Calu3 (cell line): ENCODE results near the gene MAGEB16. TPM values are rescaled to one million over a fixed set of nuclear protein-coding genes. Genes with fewer than 3 reads are reported as not detected.
A peak's percentile ranks its signal among the peaks of the same experiment; 100 is the strongest.

Experiments
- Bru-seq: library from RNA; stranded (reverse); fragments of 400-500 nt; gene quantifications from one replicate; lab custom pipeline; 2021; lab: Mats Ljungman, UMichigan
- BruChase-seq, 2 experiments: library from RNA; stranded (reverse); fragments of 400-500 nt; gene quantifications; one replicate each; lab custom pipeline; 2021; lab: Mats Ljungman, UMichigan
- BruUV-seq: library from RNA; stranded (reverse); fragments of 400-500 nt; replicated peaks from 2 replicates; lab custom pipeline; 2021; lab: Mats Ljungman, UMichigan
- CTCF ChIA-PET: fragments of 300-600 bp; sonication (Branson Sonifier 250); formaldehyde crosslinking; loops from one replicate; lab custom pipeline; 2022; ENCODE audit warnings: antibody characterized with exemption; lab: Charles Lee
- DNase-seq: peaks from one replicate; pipeline ENCODE4 v3.0.0; 2022
- H3K27ac Mint-ChIP-seq: one replicate; pipeline ENCODE4 v1.8.0; 2022; ENCODE audit warnings: mixed read lengths; ENCODE audit not compliant: unreplicated experiment
- H3K27me3 Mint-ChIP-seq: one replicate; pipeline ENCODE4 v1.8.0; 2022; ENCODE audit warnings: mixed read lengths; ENCODE audit not compliant: unreplicated experiment
- H3K36me3 Mint-ChIP-seq: one replicate; pipeline ENCODE4 v1.8.0; 2022; ENCODE audit warnings: mild to moderate bottlenecking, moderate library complexity, mixed read lengths; ENCODE audit not compliant: insufficient read depth, unreplicated experiment
- H3K4me1 Mint-ChIP-seq: one replicate; pipeline ENCODE4 v1.8.0; 2022; ENCODE audit warnings: mild to moderate bottlenecking, low read depth, mixed read lengths; ENCODE audit not compliant: unreplicated experiment
- H3K4me3 Mint-ChIP-seq: one replicate; pipeline ENCODE4 v1.8.0; 2022; ENCODE audit warnings: mild to moderate bottlenecking, low read depth, moderate library complexity, mixed read lengths; ENCODE audit not compliant: unreplicated experiment
- H3K9me3 Mint-ChIP-seq: one replicate; pipeline ENCODE4 v1.8.0; 2022; ENCODE audit warnings: low read depth, mixed read lengths; ENCODE audit not compliant: unreplicated experiment
- CTCF ChIP-seq: fragments of 200-600 bp; IDR thresholded peaks from one replicate; pipeline ENCODE4 v1.8.0; 2022; ENCODE audit warnings: antibody characterized with exemption; ENCODE audit not compliant: unreplicated experiment
- intact Hi-C: fragments of 100-400 bp; cut with micrococcal nuclease; formaldehyde crosslinking; loops from one replicate; pipeline ENCODE4 v1.10.0; 2022; ENCODE audit not compliant: unreplicated experiment
- long read RNA-seq: library from polyadenylated mRNA; stranded (forward); transcript quantifications from one replicate; pipeline ENCODE4 v2.0.0, GENCODE V29; 2022
- total RNA-seq: library from RNA; stranded (reverse); gene quantifications from 2 replicates; pipeline ENCODE4 v1.2.3, GENCODE V29; 2022

Gene MAGEB16
- total RNA-seq (not detected in 2 replicates), Bru-seq, nascent RNA (not detected), BruChase-seq, experiment 1, labeled RNA remaining after a 6-hour chase (not detected), BruChase-seq, experiment 2, labeled RNA remaining after a 2-hour chase (not detected)
- long read RNA-seq: 0 reads

GRCh38 chrX:35798042-35798441 lies at the start of gene MAGEB16:
TSS of gene MAGEB16 (plus strand) at chrX:35798342. CDS start at chrX:35802197, 3,855 bp downstream.
- CTCF ChIA-PET: no interaction called here
- Mint-ChIP-seq H3K36me3 (peaks cover 5% of the 10 kb centered on the region), H3K4me1 (no peaks in the 10 kb centered on the region), H3K9me3 (no peaks in the 10 kb centered on the region), H3K4me3 (no peak within 1 kb of the TSS), H3K27me3 (no peaks in the 10 kb centered on the region), H3K27ac (no peak within 1 kb of the TSS)
- DNase-seq: no peak
- no peak for TF ChIP-seq CTCF
- BruUV-seq: no TSS peak
- intact Hi-C loops: no loop called here

DNA sequence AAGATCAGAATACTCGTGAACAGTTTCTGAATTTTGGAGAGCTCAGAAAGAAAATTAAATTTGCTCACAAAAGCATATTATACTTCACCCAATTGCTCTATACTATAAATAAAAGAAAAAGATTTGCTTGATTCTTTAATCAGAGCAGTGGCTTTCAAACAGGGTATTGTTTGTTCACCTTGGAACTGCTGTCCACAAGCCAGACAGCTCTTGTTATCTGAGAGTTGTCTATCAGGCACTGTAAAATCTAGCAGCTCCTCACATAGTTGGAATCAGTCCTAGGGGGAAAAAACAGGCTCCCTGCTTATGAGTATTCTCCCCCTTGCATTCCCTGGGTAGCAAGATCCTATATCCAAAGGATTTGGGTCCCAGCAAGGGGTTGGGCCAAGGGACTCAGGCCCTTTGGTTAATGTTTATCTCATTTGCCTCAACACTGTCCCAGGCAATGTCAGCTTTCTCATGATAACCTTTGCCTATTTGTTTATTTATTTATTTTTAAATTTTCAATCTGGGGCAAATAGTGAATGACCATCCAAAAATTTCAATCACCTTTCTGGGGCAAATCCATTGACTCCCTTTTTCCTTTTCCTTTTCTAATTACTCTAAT lies 24.1 kb upstream of the MAGEB16 start:
- intact Hi-C loops: no loop called here
- no TSS peak for BruUV-seq

DNA sequence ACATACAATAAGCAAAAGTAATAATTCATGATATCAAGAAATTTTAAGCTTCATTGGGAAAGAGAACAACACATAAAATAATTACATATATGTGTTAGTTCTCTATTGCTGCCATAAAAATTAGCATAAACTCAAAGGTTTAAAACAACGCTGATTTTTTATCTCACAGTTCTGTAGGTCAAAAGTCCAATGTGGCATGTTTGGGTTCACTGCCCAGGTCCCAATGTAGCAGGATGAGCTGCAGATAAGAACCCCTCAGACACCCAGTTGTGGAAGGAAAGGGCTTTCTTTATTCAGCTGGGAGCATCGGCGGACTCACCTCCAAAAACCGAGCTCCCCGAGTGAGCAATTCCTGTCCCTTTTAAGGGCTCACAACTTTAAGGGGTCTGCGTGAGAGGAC lies 13.1 kb upstream of the MAGEB16 start:
- no peak for TF ChIP-seq CTCF
- H3K9me3 Mint-ChIP-seq: no peaks in the 10 kb centered on the region
- no peak overlapping the region for H3K27ac Mint-ChIP-seq
- CTCF ChIA-PET: no interaction called here
- intact Hi-C loops: no loop called here
- no peak overlapping the region for H3K4me3 Mint-ChIP-seq
- peaks cover 6% of the 10 kb centered on the region for H3K36me3 Mint-ChIP-seq
- no peaks in the 10 kb centered on the region for H3K27me3 Mint-ChIP-seq
- peaks cover 26% of the 10 kb centered on the region for H3K4me1 Mint-ChIP-seq
- BruUV-seq: no TSS peak
- no peak for DNase-seq

More for the DNA sequence above, 24.1 kb upstream of the MAGEB16 start:
- no peak for DNase-seq
- no peaks in the 10 kb centered on the region for H3K27me3 Mint-ChIP-seq
- H3K36me3 Mint-ChIP-seq: no peaks in the 10 kb centered on the region
- no peaks in the 10 kb centered on the region for H3K4me1 Mint-ChIP-seq
- no peak overlapping the region for H3K27ac Mint-ChIP-seq
- no peak for TF ChIP-seq CTCF
- no peaks in the 10 kb centered on the region for H3K9me3 Mint-ChIP-seq
- no peak overlapping the region for H3K4me3 Mint-ChIP-seq
- CTCF ChIA-PET: no interaction called here

- BruUV-seq: no TSS peak
- DNase-seq: no peak
- no peaks in the 10 kb centered on the region for H3K9me3 Mint-ChIP-seq
- no peak overlapping the region for H3K4me3 Mint-ChIP-seq
- no peaks in the 10 kb centered on the region for H3K27me3 Mint-ChIP-seq
- intact Hi-C loops: no loop called here
- CTCF ChIA-PET: no interaction called here
- no peak for TF ChIP-seq CTCF
- H3K36me3 Mint-ChIP-seq: peaks cover 6% of the 10 kb centered on the region
- peaks cover 26% of the 10 kb centered on the region for H3K4me1 Mint-ChIP-seq
- H3K27ac Mint-ChIP-seq: peak overlapping the region; percentile 74
Observed at GRCh38 chrX:35786271-35786670, 11.9 kb upstream of the MAGEB16 start.
